Fibroblast of lung (primary cell): ENCODE data around the gene ATXN1.

Experiments
- EZH2 ChIP-seq: IDR thresholded peaks from 2 replicates; pipeline ENCODE4 v1.5.1; 2012; ENCODE audit warnings: low read length, control low read depth, mild to moderate bottlenecking; ENCODE audit errors: missing control alignments
- TF ChIP-seq, protein P1 (sequence below), 2 donors: IDR thresholded peaks in 1 of 2; conservative IDR thresholded peaks in 1 of 2; 1 replicate in 1 of 2; 2 replicates in 1 of 2; pipeline ENCODE4 v1.5.1; 2011 to 2012; ENCODE audit warnings: low read length in 2 of 2, control low read depth in 1 of 2, inconsistent platforms in 1 of 2, low read depth in 1 of 2, mild to moderate bottlenecking in 1 of 2

DNA sequence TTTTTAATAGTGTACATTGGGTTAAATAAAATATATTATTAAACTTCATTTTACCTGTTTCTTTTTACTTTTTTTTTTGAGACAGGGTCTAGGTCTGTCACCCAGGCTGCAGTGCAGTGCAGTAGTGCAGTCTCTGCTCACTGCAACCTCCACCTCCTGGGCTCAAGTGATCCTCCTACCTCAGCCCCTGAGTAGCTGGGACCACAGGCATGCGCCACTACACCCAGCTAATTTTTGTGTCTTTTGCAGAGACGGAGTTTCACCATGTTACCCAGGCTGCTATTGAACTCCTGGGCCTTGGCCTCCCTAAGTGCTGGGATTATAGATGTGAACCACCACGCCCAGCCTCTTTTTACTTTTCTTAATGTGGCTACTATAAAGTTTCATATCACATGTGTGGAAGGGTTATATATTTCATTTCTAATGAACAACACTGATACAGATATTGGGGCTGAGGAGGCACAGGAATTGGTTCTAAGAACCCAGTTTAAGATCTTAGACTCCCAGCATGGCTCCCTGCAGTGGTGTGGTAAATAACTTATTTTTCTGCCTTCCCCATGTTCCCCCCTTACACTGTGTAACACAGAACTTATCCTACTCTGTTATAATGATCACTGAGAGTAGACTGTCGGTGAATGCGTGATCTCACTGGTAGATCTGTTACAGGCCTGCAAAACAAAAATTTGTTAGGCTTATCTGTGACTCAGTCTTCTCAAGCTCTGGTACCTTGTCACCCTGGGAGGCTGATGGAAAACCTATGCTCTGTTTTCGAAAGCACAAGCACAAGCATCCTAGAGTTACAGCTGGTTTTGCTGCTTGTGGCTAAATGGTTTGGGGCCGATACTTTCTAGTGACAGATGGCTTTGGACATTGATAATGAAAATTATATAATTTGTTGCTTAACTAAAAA, 5.8 kb upstream of the ATXN1 start:
- TF ChIP-seq, protein P1, sequence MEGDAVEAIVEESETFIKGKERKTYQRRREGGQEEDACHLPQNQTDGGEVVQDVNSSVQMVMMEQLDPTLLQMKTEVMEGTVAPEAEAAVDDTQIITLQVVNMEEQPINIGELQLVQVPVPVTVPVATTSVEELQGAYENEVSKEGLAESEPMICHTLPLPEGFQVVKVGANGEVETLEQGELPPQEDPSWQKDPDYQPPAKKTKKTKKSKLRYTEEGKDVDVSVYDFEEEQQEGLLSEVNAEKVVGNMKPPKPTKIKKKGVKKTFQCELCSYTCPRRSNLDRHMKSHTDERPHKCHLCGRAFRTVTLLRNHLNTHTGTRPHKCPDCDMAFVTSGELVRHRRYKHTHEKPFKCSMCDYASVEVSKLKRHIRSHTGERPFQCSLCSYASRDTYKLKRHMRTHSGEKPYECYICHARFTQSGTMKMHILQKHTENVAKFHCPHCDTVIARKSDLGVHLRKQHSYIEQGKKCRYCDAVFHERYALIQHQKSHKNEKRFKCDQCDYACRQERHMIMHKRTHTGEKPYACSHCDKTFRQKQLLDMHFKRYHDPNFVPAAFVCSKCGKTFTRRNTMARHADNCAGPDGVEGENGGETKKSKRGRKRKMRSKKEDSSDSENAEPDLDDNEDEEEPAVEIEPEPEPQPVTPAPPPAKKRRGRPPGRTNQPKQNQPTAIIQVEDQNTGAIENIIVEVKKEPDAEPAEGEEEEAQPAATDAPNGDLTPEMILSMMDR (conservative IDR thresholded peaks at IDR 0.05 in 1 of 2, IDR thresholded peaks at IDR 0.05 in 1 of 2; ENCODE audit: low read depth in 1 of 2, low read length in 2 of 2) = no peak
- TF ChIP-seq EZH2 = no peak
